PFSK-1 (cell line): Measurements from ENCODE around the gene DENND11.

Experiments used
- FOXP2 ChIP-seq: optimal IDR thresholded peaks from 2 replicates; pipeline ENCODE3; 2011; ENCODE audit warnings: borderline replicate concordance, control low read depth, inconsistent platforms; ENCODE audit not compliant: insufficient read depth; ENCODE audit errors: extremely low read length, extremely low read depth
- POLR2AphosphoS5 ChIP-seq: IDR thresholded peaks from 2 replicates; pipeline ENCODE4 v1.6.1; 2012; ENCODE audit warnings: low read depth, mild to moderate bottlenecking, control low read depth, low read length, moderate library complexity
- SIN3A ChIP-seq: IDR thresholded peaks from 2 replicates; pipeline ENCODE4 v1.6.1; 2012; ENCODE audit warnings: mild to moderate bottlenecking, low read length, moderate library complexity, borderline replicate concordance; ENCODE audit not compliant: insufficient read depth
- TAF1 ChIP-seq: IDR thresholded peaks from 2 replicates; pipeline ENCODE4 v1.6.1; 2012; ENCODE audit warnings: low read length, control low read depth, borderline replicate concordance; ENCODE audit not compliant: insufficient read depth
- TF ChIP-seq, protein P1 (sequence below), 2 experiments: IDR thresholded peaks; 2 replicates each; pipeline versions ENCODE4 v1.6.1 to v1.8.0; 2011 to 2012; ENCODE audit warnings: low read depth in 2 of 2, low read length in 2 of 2, control low read depth in 1 of 2, inconsistent platforms in 1 of 2, mild to moderate bottlenecking in 1 of 2, moderate library complexity in 1 of 2; ENCODE audit not compliant: insufficient read depth in 1 of 2

Gene DENND11

DNA sequence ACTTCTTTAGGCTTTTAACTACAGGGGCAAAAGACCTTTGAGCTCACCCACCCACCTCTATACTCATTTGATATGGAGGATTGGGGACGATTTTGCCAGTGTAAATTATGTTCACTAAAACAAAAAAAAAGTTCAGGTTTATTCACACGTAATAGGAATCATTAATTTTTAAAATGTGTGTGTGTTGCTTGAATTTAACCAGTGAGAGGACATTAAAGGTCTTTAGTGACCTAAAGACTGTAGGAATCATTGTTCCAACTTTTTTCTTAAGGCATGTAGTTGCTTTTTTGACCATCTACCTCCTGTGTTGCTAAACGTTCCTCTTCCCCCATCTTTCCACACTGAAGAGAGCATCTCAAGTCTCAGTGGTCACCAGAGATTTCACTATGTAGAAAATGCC lies 37.3 kb upstream of the DENND11 start:
- TF ChIP-seq POLR2AphosphoS5 (no peak), TAF1 (no peak), SIN3A (no peak), FOXP2 (no peak)
- TF ChIP-seq, protein P1, sequence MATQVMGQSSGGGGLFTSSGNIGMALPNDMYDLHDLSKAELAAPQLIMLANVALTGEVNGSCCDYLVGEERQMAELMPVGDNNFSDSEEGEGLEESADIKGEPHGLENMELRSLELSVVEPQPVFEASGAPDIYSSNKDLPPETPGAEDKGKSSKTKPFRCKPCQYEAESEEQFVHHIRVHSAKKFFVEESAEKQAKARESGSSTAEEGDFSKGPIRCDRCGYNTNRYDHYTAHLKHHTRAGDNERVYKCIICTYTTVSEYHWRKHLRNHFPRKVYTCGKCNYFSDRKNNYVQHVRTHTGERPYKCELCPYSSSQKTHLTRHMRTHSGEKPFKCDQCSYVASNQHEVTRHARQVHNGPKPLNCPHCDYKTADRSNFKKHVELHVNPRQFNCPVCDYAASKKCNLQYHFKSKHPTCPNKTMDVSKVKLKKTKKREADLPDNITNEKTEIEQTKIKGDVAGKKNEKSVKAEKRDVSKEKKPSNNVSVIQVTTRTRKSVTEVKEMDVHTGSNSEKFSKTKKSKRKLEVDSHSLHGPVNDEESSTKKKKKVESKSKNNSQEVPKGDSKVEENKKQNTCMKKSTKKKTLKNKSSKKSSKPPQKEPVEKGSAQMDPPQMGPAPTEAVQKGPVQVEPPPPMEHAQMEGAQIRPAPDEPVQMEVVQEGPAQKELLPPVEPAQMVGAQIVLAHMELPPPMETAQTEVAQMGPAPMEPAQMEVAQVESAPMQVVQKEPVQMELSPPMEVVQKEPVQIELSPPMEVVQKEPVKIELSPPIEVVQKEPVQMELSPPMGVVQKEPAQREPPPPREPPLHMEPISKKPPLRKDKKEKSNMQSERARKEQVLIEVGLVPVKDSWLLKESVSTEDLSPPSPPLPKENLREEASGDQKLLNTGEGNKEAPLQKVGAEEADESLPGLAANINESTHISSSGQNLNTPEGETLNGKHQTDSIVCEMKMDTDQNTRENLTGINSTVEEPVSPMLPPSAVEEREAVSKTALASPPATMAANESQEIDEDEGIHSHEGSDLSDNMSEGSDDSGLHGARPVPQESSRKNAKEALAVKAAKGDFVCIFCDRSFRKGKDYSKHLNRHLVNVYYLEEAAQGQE (IDR thresholded peaks at IDR 0.05; ENCODE audit: insufficient read depth in 1 of 2, low read depth in 2 of 2, low read length in 2 of 2), result no peak

DNA sequence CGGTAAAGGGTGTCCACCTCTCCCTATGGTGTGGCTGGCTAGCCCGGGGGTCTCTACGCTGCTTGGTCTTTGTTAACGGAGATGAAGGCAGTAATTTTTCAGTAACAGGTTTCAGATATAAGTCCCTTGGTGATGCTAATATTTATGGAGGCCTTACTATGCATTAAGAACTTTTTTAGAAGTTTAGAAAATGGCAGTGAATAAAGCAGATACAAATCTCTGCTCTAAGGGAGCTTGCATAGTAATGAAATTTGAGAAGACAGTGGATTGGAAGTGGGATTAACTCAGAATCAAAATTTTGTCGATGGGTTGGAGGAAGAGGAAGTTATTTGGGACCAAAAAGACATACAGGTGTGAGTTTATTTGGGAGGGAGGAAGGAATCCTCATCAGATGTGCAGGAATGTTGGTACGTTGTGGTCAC lies 36.6 kb upstream of the DENND11 start:
- TF ChIP-seq, protein P1 (IDR thresholded peaks at IDR 0.05; ENCODE audit: insufficient read depth in 1 of 2, low read depth in 2 of 2, low read length in 2 of 2), result no peak
- no peak for TF ChIP-seq TAF1
- TF ChIP-seq FOXP2, result no peak
- TF ChIP-seq POLR2AphosphoS5, result no peak
- TF ChIP-seq SIN3A, result no peak

DNA sequence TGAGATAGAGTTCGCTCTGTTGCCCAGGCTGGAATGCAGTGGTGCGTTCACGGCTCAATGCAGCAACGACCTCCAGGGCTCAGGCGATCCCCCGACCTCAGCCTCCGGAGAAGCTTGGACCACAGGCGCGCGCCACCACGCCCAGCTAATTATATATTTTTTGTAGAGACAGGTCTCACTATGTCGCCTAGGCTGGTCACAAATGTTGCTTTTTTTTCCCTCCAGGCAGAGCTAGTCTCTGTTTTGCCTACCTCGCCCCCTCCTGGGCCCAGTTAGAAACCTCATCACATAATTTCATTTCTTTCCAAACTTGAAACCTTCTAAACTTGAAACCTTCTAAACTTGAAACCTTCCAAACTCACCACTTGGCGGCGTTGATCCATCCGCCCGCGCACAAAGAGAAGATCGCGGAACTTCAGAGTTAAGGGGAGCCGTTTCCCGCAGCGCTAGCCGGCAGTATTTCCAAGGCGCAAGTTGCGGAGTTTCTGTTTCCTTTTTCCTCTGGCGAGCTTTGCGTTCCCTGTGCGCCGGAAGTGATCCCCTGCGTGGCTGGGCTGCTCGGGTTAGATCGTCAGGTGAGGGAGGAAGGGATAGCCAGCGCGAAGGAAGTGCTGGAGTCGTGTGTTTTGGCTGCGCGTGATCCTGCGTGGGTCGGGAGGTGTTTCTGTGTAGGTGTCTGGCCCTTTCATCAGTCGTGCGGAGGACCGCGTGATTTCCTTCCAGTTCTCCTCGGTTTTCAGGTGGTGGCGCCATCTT lies 36.0 kb upstream of the DENND11 start, which contains the start of gene SSBP1:
Gene SSBP1 (plus strand): TSS at position 523 of the 756 bp plus-strand sequence. CDS start 809 bp downstream, outside the sequence.
- TF ChIP-seq TAF1, result peak; percentile 87; the same call in 1 of the 2 replicates
- TF ChIP-seq, protein P1 (IDR thresholded peaks at IDR 0.05; ENCODE audit: insufficient read depth in 1 of 2, low read depth in 2 of 2, low read length in 2 of 2), result peak; percentile 22 to 28; a peak in 1 of 4 replicates
- TF ChIP-seq FOXP2, result peak; percentile 78
- TF ChIP-seq POLR2AphosphoS5, result peak; percentile 82
- peak; percentile 84; the same call in 1 of the 2 replicates for TF ChIP-seq SIN3A

DNA sequence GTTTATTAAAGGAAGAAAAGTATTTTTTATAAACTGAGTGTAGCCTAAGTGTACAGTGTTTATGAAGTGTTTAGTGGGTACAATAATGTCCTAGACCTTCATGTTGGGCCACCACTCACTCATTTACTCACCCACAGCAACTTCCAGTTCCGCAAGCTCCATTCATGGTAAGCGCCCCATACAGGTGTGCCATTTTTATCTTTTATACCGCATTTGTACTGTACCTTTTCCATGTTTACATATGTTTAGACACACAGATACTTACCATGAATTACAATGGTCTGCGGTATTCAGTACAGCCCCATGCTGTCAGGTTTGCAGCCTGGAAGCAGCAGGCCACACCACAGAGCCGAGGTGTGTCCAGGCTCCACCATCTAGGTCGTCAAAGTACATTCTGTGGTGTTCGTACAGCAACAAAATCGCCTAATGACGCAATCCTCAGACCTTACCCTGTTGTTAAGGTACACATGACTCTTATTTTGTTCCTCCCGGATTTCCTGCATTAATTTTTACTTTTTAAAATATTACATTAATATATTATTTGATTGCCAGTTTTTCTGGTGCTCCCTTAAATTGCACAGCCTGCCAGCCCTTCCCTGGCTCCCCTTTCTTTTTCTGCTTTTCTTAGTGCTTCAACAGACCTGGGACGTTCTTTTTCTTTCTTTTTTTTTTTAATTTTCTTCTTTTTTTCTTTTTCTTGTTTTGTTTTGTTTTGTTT lies 35.3 kb upstream of the DENND11 start:
- TF ChIP-seq SIN3A (no peak), TAF1 (no peak), POLR2AphosphoS5 (no peak), FOXP2 (no peak)
- TF ChIP-seq, protein P1 (IDR thresholded peaks at IDR 0.05; ENCODE audit: insufficient read depth in 1 of 2, low read depth in 2 of 2, low read length in 2 of 2), result no peak
